ENCODE results near the gene ACOT11.
A peak's percentile ranks its signal among the peaks of the same experiment; 100 is the strongest.
"Not testable (repeated sequence)": the region's sequence is repeated elsewhere in the genome, so short reads cannot be mapped to it uniquely, and the experiment has no call there.

ACOT11 gene

DNA sequence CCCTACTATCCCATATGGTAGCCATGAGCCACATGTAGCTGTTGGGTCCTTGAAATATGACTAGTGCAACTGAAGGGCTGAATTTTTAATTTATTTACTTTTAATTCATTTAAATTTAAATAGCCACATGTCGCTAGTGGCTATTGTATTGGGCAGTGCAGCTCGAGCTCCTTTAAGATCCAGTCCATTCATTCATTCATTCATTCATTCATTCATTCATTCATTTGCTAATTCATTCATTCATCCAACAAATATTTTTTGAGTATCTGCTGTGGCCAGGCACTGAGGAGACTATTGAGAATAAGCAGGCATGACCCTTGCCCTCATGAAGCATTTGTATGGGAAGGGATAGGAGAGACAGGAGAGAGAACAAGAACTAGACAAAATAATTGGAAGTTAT, 29.5 kb upstream of the ACOT11 start:
- DNase-seq (no peak), ATAC-seq (replicated peaks) (no peak)
- Mint-ChIP-seq H3K27ac (no peak overlapping the region), H3K27me3 (peaks cover 6% of the 10 kb centered on the region in 2 donors), H3K36me3 (no peaks in the 10 kb centered on the region), H3K4me1 (no peaks in the 10 kb centered on the region), H3K4me3 (no peak overlapping the region), H3K9me3 (no peaks in the 10 kb centered on the region)

DNA sequence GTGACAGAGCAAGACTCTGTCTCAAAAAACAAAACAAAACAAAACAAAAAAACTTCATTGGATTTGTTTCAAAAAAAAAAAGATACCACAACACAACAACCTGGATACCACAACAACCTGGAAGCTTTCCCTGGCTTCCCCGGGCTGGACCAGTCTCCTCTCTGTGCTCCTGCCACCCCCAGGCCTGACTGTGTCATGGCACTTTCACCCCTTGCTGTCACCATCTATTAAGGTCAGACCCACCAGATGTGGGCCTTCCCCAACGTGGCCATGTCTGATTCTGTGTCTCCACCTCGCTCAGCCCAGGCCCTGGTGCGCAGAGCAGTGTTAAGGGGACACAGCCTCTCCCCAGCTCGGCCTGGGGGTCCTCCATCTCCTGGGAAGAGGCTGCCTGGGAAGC, 28.3 kb upstream of the ACOT11 start:
- Mint-ChIP-seq H3K4me3 (no peak overlapping the region), H3K4me1 (no peaks in the 10 kb centered on the region), H3K27ac (no peak overlapping the region), H3K36me3 (no peaks in the 10 kb centered on the region), H3K9me3 (no peaks in the 10 kb centered on the region), H3K27me3 (peaks cover 6 to 8% of the 10 kb centered on the region in 2 donors)
- DNase-seq: no peak
- ATAC-seq (replicated peaks): peak in 1 of 2 donors; percentile 31

DNA sequence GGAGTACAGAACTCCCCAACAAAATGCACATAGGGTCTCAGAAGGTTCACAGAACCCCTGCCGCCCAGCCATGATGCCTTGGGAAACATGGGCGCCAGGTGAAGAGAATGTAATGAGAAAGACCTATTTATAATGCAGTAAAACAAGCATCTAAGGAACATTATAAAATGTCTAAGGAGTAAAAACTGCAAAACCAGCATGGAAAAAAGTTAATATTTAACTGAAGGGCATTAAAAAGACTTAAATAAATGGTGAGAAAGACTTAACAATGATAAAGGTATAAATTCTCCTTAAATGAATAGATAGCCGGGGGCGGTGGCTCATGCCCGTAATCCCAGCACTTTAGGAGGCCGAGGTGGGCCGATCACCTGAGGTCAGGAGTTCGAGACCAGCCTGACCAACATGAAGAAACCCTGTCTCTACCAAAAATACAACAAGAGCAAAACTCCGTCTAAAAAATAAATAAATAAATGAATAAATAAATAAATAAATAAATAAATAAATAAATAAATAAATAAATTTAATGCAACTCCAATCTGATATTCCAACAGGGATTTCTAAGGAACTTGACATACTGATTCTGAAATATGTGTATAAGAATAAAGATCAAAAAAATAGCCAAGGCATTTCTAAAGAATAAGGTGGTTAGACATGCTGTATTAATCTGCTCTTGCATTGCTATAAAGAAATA, 27.3 kb upstream of the ACOT11 start:
- Mint-ChIP-seq H3K27me3 (peaks cover 6 to 10% of the 10 kb centered on the region in 2 donors), H3K9me3 (no peaks in the 10 kb centered on the region), H3K4me1 (no peaks in the 10 kb centered on the region), H3K27ac (no peak overlapping the region), H3K4me3 (no peak overlapping the region), H3K36me3 (no peaks in the 10 kb centered on the region)
- DNase-seq: no peak
- ATAC-seq (replicated peaks): no peak

DNA sequence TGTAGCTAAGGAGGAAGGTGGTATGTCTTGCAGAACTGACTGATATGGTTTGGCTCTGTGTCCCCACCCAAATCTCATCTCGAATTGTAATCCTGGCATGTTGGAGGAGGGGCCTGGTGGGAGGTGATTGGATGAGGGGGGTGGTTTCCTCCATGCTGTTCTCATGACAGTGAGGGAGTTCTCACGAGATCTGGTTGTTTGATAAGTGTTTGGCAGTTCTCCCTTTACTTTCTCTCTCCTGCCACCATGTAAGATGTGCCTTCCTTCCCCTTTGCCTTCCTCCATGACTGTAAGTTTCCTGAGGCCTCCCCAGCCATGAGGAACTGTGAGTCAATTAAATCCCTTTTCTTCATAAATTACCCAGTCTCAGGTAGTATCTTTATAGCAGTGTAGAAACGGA, 21.5 kb upstream of the ACOT11 start:
- not testable (repeated sequence) for H3K4me1 Mint-ChIP-seq; ATAC-seq (replicated peaks); H3K4me3 Mint-ChIP-seq; H3K27me3 Mint-ChIP-seq; H3K36me3 Mint-ChIP-seq; DNase-seq; H3K9me3 Mint-ChIP-seq; H3K27ac Mint-ChIP-seq

DNA sequence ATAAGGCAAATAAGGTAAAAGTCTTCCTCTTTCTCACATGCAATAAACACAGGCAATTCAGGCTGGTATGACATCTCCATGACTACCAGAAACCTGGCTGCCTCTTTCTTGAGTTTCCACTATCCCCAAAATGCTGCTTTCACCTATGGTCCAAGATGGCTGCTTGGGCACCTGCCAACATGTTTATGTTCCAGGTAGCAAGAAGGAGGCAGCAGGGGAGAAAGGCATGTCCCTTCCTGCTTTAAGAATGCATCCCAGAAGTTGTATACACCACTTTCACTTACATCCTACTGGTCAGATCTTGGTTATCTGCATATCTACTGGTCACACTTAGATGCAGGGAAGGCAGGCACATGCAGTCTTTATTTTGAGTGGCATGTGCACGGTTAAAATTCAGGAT, 19.4 kb upstream of the ACOT11 start:
- H3K27me3 Mint-ChIP-seq: peaks cover 0 to 7% of the 10 kb centered on the region in 2 donors
- H3K4me3 Mint-ChIP-seq: no peak overlapping the region
- H3K27ac Mint-ChIP-seq: no peak overlapping the region
- H3K4me1 Mint-ChIP-seq: no peaks in the 10 kb centered on the region
- H3K36me3 Mint-ChIP-seq: no peaks in the 10 kb centered on the region
- H3K9me3 Mint-ChIP-seq: peaks cover 0 to 2% of the 10 kb centered on the region in 2 donors
- no peak for DNase-seq
- no peak for ATAC-seq (replicated peaks)

DNA sequence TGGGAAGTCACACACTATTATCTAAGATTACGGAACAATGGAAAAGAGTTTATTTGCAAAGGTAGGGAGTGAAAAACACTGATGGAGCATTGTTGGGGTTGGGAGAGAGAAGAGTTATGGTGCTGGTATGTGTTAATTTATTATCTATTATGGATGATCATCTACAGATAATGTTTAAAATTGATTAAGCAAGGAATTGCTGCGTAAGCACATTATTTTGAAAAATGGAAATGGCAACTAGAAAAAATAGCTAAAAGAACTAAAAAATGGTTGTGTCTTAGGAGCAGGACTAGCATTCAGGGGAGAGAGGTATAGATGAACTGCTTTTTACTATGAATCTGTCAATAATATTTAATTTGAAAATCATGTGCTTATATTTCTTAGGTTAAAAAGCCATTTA, 16.0 kb upstream of the ACOT11 start:
- Mint-ChIP-seq H3K4me3 (no peak overlapping the region), H3K4me1 (no peaks in the 10 kb centered on the region), H3K27ac (no peak overlapping the region), H3K27me3 (peaks cover 0 to 4% of the 10 kb centered on the region in 2 donors), H3K36me3 (no peaks in the 10 kb centered on the region), H3K9me3 (no peaks in the 10 kb centered on the region)
- no peak for DNase-seq
- no peak for ATAC-seq (replicated peaks)

DNA sequence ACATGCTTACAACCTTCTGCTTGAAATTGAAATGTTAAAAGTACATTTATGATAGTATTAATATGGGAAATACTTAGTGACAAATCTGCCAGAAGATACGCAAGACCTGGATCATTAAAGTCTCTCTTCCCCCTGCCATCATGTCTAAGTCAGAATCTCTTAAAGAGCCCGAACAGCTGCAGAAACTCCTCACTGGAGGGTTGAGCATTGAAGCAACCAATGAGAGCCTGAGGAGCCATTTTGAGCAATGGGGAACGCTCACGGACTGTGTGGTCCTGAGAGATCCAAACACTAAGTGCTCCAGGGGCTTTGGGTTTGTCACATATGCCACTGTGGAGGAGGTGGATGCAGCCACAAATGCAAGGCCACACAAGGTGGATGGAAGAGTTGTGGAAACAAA, 11.4 kb upstream of the ACOT11 start:
- H3K36me3 Mint-ChIP-seq: not testable (repeated sequence)

DNA sequence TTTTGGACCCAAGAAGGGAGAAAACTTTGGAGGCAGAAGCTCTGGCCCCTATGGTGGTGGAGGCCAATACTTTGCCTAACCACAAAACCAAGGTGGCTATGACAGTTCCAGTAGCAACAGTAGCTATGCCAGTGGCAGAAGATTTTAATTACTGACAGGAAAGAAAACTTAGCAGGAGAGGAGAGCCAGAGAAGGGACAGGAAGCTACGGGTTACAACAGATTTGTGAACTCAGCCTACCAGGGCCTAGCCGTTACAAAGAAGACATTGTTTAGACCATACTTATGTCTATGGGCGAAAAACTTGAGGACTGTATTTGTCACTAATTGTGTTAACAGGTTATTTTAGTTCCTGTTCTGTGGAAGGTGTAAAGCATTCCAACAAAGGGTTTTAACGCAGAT, 10.4 kb upstream of the ACOT11 start:
- H3K27me3 Mint-ChIP-seq: peaks cover 23 to 26% of the 10 kb centered on the region in 2 donors
- no peak for DNase-seq
- no peaks in the 10 kb centered on the region for H3K36me3 Mint-ChIP-seq
- no peak overlapping the region for H3K27ac Mint-ChIP-seq
- no peaks in the 10 kb centered on the region for H3K9me3 Mint-ChIP-seq
- no peak for ATAC-seq (replicated peaks)
- peaks cover 7 to 13% of the 10 kb centered on the region in 2 donors for H3K4me1 Mint-ChIP-seq
- H3K4me3 Mint-ChIP-seq: no peak overlapping the region

More for the DNA sequence above, 11.4 kb upstream of the ACOT11 start:
- not testable (repeated sequence) for H3K4me3 Mint-ChIP-seq; ATAC-seq (replicated peaks); H3K4me1 Mint-ChIP-seq; DNase-seq; H3K9me3 Mint-ChIP-seq; H3K27ac Mint-ChIP-seq
- peaks cover 18 to 19% of the 10 kb centered on the region in 2 donors for H3K27me3 Mint-ChIP-seq

DNA sequence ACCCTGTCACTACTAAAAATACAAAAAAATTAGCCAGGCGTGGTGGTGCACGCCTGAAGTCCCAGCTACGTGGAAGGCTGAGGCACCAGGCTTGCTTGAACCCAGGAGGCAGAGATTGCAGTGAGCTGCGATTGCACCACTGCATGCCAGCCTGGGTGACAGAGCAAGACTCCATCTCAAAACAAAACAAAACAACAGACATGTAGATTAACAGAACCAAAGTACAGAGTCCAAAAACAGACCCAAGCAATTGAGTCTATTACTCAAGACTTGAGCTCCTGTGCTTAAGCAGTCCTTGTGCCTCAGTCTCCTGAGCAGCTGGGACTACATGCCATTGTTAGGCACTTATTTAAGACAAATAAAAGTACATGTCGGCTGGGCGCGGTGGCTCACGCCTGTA, 9.5 kb upstream of the ACOT11 start:
- Mint-ChIP-seq H3K9me3 (no peaks in the 10 kb centered on the region), H3K27ac (no peak overlapping the region)

DNA sequence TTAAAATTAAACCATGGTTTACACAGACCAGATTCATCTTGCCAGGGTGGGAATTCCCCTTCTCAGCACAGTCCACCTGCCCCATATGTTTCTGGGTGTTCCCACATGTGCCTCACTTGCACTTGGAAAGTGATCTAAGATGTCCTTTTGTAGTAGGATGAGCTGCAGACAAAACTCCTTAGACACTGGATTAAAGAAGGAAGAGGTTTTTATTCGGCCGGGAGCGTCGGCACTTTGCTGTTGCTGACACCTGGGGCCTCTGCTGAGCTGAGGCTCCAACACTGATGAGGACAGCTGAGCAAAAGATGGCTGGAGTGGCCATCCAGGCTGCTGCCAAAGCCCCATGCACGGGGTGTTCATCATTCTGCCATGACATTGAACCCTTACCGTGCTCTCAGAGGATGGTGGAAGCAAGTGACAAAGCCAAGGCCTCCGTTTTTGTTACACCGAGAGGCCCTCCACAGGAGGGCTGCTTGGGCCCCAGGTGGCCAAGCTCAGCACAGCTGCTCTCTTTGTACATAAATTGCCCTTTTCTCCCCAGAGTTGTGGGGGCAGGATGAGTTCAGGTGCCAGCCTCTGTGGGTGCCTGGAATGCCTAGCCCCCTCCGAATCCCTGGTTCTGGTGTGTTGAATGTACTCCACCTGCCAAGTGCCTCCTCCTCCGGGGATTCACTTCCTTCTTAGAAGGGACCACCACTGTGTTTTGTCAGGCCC, 7.3 kb upstream of the ACOT11 start:
- no peaks in the 10 kb centered on the region for H3K9me3 Mint-ChIP-seq
- H3K27ac Mint-ChIP-seq: no peak overlapping the region
- H3K4me1 Mint-ChIP-seq: peaks cover 15 to 19% of the 10 kb centered on the region in 2 donors
- DNase-seq: no peak
- ATAC-seq (replicated peaks): no peak
- H3K4me3 Mint-ChIP-seq: no peak overlapping the region
- H3K27me3 Mint-ChIP-seq: peaks cover 35 to 38% of the 10 kb centered on the region in 2 donors
- no peaks in the 10 kb centered on the region for H3K36me3 Mint-ChIP-seq

More for the DNA sequence above, 9.5 kb upstream of the ACOT11 start:
- Mint-ChIP-seq H3K4me1 (peaks cover 15 to 19% of the 10 kb centered on the region in 2 donors), H3K36me3 (no peaks in the 10 kb centered on the region), H3K27me3 (peaks cover 32 to 36% of the 10 kb centered on the region in 2 donors), H3K4me3 (no peak overlapping the region)
- ATAC-seq (replicated peaks) (no peak), DNase-seq (no peak)

DNA sequence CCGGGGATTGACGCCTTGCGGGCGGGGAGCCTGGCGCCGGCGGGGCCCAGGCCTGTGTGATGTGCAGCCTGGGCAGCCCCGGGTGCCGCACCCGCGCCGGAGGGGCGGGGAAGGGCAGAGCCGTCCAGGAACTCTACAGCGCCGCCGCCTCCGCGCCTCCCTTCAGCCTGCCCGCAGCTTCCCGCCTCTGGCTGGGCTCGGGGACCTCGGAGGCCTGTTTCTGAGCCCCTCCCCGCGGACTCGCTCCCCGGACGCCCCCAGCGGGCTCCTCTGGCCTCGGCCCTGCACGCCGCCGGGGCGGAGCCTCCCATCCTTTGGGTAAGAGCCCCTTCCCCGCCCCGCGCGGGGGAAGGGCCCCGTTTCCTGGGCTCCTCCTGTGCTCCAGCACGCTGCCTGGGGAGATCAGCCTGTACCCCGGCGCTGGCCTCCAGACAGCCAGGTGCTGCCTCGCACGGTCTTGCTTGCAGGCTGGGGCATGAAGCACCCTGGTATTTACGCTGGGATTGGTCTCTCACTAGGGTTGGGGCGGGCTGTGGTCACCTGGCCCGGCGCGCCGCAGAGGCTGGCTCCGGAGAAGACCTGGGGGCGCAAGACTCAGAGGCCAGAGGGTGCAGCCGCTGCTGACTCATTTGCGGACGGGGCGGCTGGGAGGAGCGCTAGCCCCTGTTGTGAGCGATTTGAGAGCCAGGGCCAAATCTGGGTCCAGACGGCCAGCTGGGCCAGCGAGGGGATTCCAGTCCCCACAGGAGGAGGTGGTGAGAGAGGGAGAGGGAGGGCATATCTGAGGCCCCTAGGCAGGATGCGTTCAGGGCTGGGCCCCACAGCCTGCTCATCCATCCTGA, 5.7 kb upstream of the ACOT11 start:
- ATAC-seq (replicated peaks): peak; percentile 78 to 86
- peak; percentile 18 for DNase-seq
- Mint-ChIP-seq H3K27me3 (peaks cover 39 to 43% of the 10 kb centered on the region in 2 donors), H3K36me3 (no peaks in the 10 kb centered on the region), H3K4me1 (peaks cover 15 to 19% of the 10 kb centered on the region in 2 donors), H3K27ac (peak overlapping the region; percentile 39), H3K9me3 (no peaks in the 10 kb centered on the region), H3K4me3 (peak overlapping the region; percentile 79 to 82)

DNA sequence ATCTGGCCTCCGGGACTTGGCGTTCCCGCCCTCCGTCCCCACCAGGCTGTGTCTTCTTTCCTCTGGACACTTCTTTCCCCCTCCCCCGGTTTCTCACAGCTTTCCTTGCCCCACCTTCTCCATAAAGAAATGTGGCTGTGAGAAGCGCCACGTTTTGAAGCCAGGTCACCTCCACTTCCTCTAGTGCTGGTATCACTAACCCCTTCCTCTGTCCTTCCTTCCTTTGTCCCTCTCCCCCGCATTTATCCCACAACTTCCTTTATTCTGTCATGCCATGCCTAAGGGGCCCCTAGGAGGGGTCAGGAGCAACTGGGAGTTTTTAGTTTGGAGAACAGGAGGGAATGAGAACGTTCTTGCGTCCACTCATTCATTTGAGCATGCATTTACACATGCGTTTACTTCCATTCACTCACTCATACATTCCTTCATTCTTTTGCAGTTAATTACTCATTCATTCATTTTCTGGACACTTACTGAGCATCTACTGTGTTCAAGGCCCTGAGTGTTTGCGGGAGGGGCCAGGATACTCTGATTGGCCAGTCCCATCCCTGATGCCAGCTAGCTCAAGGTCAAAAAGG, 5.0 kb upstream of the ACOT11 start:
- peak overlapping the region; percentile 4 to 61 for H3K4me3 Mint-ChIP-seq
- DNase-seq (no peak), ATAC-seq (replicated peaks) (no peak)
- no peaks in the 10 kb centered on the region for H3K36me3 Mint-ChIP-seq
- H3K4me1 Mint-ChIP-seq: peaks cover 15 to 19% of the 10 kb centered on the region in 2 donors
- no peak overlapping the region for H3K27ac Mint-ChIP-seq
- H3K27me3 Mint-ChIP-seq: peaks cover 46 to 47% of the 10 kb centered on the region in 2 donors
- no peaks in the 10 kb centered on the region for H3K9me3 Mint-ChIP-seq

DNA sequence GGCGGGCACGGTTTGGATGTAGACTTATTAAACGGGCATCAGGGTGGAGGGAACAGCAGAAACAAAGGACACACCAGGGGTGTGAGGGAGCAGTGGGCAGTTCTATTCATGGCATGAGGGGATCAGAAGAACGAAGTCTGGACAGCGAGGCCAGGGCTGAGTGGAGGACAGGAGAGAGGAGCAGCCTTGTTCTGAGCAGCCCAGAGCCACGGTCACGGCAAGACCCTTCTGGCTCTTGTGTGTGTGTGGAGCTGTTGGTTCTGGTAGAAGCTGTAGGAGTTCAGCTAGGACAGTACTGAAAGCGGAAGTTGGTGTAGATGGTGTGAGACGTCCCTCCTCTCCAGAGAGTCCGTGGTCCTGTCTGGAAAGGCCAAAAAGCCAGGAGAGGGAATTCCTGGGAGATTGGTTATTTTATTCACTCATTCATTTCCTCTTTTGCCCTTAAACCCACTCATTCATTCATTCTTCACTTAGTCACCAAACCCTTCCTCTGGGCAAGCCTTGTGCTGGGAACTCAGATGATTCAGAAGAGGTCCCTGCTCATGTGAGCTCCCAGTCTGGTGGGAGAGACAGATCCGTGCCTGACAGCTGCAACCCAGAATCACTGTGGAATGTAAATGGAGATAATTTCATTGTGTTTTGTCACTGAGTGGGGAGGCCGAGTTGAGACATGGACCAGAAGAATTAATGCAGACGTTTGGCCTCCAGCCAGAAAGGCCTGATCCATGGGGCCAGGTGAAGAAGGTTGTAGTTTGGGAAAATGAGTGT, 4.1 kb upstream of the ACOT11 start:
- Mint-ChIP-seq H3K4me3 (no peak overlapping the region), H3K9me3 (no peaks in the 10 kb centered on the region), H3K36me3 (no peaks in the 10 kb centered on the region), H3K4me1 (peaks cover 15 to 19% of the 10 kb centered on the region in 2 donors), H3K27ac (no peak overlapping the region), H3K27me3 (peaks cover 47 to 54% of the 10 kb centered on the region in 2 donors)
- no peak for ATAC-seq (replicated peaks)
- no peak for DNase-seq
